Vagina (tissue), 2 donors: ENCODE data around the gene SNHG17.
"Not testable (repeated sequence)": the region's sequence is repeated elsewhere in the genome, so short reads cannot be mapped to it uniquely, and the experiment has no call there.

Source experiments
- POLR2A ChIP-seq, 2 donors: fragments of 450-650 bp; IDR thresholded peaks; one replicate each; pipeline ENCODE4 v1.6.1; 2017; ENCODE audit warnings: antibody characterized with exemption in 2 of 2, mild to moderate bottlenecking in 2 of 2, moderate library complexity in 2 of 2
- POLR2AphosphoS5 ChIP-seq, 2 donors: sonication (generic); formaldehyde crosslinking; IDR thresholded peaks; one replicate each; pipeline ENCODE4 v1.9.0; 2017; ENCODE audit warnings: antibody characterized with exemption in 2 of 2, mild to moderate bottlenecking in 2 of 2, low read depth in 1 of 2; ENCODE audit not compliant: insufficient read depth in 1 of 2
- TF ChIP-seq, protein P1 (sequence below), 3 experiments: fragments of 450-650 bp in 2 of 3; fragments of 200-600 bp in 1 of 3; sonication (generic) in 1 of 3; IDR thresholded peaks; one replicate each; pipeline ENCODE4 v1.5.1; 2017 to 2019; ENCODE audit warnings: antibody characterized with exemption in 3 of 3, mild to moderate bottlenecking in 2 of 3, moderate library complexity in 2 of 3

- not testable (repeated sequence) for TF ChIP-seq POLR2AphosphoS5 (IDR thresholded peaks at IDR 0.05; ENCODE audit: insufficient read depth in 1 of 2, low read depth in 1 of 2); POLR2A (IDR thresholded peaks at IDR 0.05)
- TF ChIP-seq, protein P1, sequence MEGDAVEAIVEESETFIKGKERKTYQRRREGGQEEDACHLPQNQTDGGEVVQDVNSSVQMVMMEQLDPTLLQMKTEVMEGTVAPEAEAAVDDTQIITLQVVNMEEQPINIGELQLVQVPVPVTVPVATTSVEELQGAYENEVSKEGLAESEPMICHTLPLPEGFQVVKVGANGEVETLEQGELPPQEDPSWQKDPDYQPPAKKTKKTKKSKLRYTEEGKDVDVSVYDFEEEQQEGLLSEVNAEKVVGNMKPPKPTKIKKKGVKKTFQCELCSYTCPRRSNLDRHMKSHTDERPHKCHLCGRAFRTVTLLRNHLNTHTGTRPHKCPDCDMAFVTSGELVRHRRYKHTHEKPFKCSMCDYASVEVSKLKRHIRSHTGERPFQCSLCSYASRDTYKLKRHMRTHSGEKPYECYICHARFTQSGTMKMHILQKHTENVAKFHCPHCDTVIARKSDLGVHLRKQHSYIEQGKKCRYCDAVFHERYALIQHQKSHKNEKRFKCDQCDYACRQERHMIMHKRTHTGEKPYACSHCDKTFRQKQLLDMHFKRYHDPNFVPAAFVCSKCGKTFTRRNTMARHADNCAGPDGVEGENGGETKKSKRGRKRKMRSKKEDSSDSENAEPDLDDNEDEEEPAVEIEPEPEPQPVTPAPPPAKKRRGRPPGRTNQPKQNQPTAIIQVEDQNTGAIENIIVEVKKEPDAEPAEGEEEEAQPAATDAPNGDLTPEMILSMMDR (IDR thresholded peaks at IDR 0.05), result not testable (repeated sequence)
Observed at GRCh38 chr20:38460631-38461030, 25.5 kb upstream of the SNHG17 start.
